Endothelial cell of umbilical vein (primary cell): Measurements from ENCODE around the gene SMIM14. TPM values are rescaled to one million over a fixed set of nuclear protein-coding genes. Genes with fewer than 3 reads are reported as not detected.
"Not testable (repeated sequence)": the region's sequence is repeated elsewhere in the genome, so short reads cannot be mapped to it uniquely, and the experiment has no call there.

Experiments
- BruUV-seq: library from RNA; stranded (reverse); fragments of 400-500 nt; replicated peaks from 2 replicates; lab custom pipeline; 2021; lab: Mats Ljungman, UMichigan
- CTCF ChIA-PET: fragments of 300-600, 350-600 bp; sonication (Branson Sonifier 250); formaldehyde crosslinking; loops from one replicate; lab custom pipeline; 2021; ENCODE audit warnings: antibody characterized with exemption, inconsistent platforms; lab: Charles Lee
- POLR2A ChIA-PET: fragments of 300-600, 350-600 bp; sonication (Branson Sonifier 250); formaldehyde crosslinking; loops from one replicate; lab custom pipeline; 2021; ENCODE audit warnings: antibody characterized with exemption, inconsistent platforms; lab: Charles Lee
- DNase-seq: peaks from one replicate; pipeline ENCODE4 v3.0.0-alpha.2; 2011; ENCODE audit warnings: low read depth, low spot score
- FAIRE-seq: peaks from 2 replicates; lab custom pipeline; 2011; peaks lifted over from hg19 to GRCh38; lab: Jason Lieb, UNC
- H2AFZ ChIP-seq: 2 replicates; pipeline ENCODE4 v1.6.0; 2012; ENCODE audit warnings: low read depth, low read length, control low read depth, inconsistent platforms
- H3K27ac ChIP-seq: 2 replicates; pipeline ENCODE4 v1.5.1; 2011; ENCODE audit warnings: low read depth, mild to moderate bottlenecking, control low read depth, low read length, moderate library complexity; ENCODE audit not compliant: insufficient read depth
- H3K27me3 ChIP-seq, 2 experiments: 2 replicates each; pipeline versions ENCODE4 v1.6.0 to v1.6.1; 2011; ENCODE audit warnings: low read length in 2 of 2, mixed read lengths in 1 of 2; ENCODE audit not compliant: control insufficient read depth in 2 of 2, insufficient read depth in 2 of 2
- H3K36me3 ChIP-seq, 2 experiments: 2 replicates in 1 of 2; 3 replicates in 1 of 2; pipeline ENCODE4 v1.5.1; 2011; ENCODE audit warnings: low read length in 2 of 2, mild to moderate bottlenecking in 1 of 2, moderate library complexity in 1 of 2; ENCODE audit not compliant: control insufficient read depth in 2 of 2, insufficient read depth in 2 of 2; ENCODE audit errors: extremely low read depth in 1 of 2
- H3K4me1 ChIP-seq: 3 replicates; pipeline ENCODE4 v1.5.1; 2011; ENCODE audit warnings: mild to moderate bottlenecking, low read length; ENCODE audit not compliant: control insufficient read depth, insufficient read depth; ENCODE audit errors: extremely low read depth
- H3K4me2 ChIP-seq: 2 replicates; pipeline ENCODE4 v1.6.1; 2011; ENCODE audit warnings: low read length, control low read depth, mixed read lengths; ENCODE audit not compliant: insufficient read depth
- H3K4me3 ChIP-seq, 3 experiments: fragments of 200-600 bp in 1 of 3; sonication (generic), shearing (Covaris generic) in 1 of 3; replicated peaks in 1 of 3; 2 replicates each; pipeline ENCODE4 v1.5.1; 2011 to 2016; ENCODE audit warnings: control low read depth in 3 of 3, low read length in 3 of 3, mild to moderate bottlenecking in 2 of 3, inconsistent platforms in 1 of 3, low read depth in 1 of 3, moderate library complexity in 1 of 3; ENCODE audit not compliant: insufficient read depth in 1 of 3
- H3K79me2 ChIP-seq: 2 replicates; pipeline ENCODE4 v1.6.0; 2012; ENCODE audit warnings: low read length, inconsistent platforms; ENCODE audit not compliant: control insufficient read depth, insufficient read depth
- H3K9ac ChIP-seq: replicated peaks from 2 replicates; pipeline ENCODE3; 2011; ENCODE audit warnings: low read length, control low read depth; ENCODE audit not compliant: insufficient read depth; ENCODE audit errors: extremely low read depth
- H3K9me1 ChIP-seq: replicated peaks from 3 replicates; pipeline ENCODE4 v1.6.0; 2011; ENCODE audit warnings: mild to moderate bottlenecking, low read length; ENCODE audit not compliant: control insufficient read depth, insufficient read depth; ENCODE audit errors: extremely low read depth
- H3K9me3 ChIP-seq: replicated peaks from 2 replicates; pipeline ENCODE4 v1.5.1; 2012; ENCODE audit warnings: low read length, inconsistent platforms; ENCODE audit not compliant: control insufficient read depth, insufficient read depth
- H4K20me1 ChIP-seq: replicated peaks from 2 replicates; pipeline ENCODE3; 2011; ENCODE audit warnings: mild to moderate bottlenecking, low read length; ENCODE audit not compliant: control insufficient read depth, insufficient read depth; ENCODE audit errors: extremely low read depth
- EZH2 ChIP-seq: IDR thresholded peaks from 2 replicates; pipeline ENCODE4 v1.6.1; 2012; ENCODE audit warnings: borderline replicate concordance, low read depth, mild to moderate bottlenecking, moderate library complexity, low read length, inconsistent platforms; ENCODE audit not compliant: severe bottlenecking
- FOS ChIP-seq: IDR thresholded peaks from 2 replicates; pipeline ENCODE4 v1.6.1; 2011; ENCODE audit warnings: mild to moderate bottlenecking, low read length, moderate library complexity, borderline replicate concordance; ENCODE audit not compliant: insufficient read depth
- GATA2 ChIP-seq: IDR thresholded peaks from 2 replicates; pipeline ENCODE4 v1.7.0; 2011; ENCODE audit warnings: low read depth, mild to moderate bottlenecking, moderate library complexity, mixed read lengths, low read length; ENCODE audit not compliant: insufficient read length, insufficient read depth
- JUN ChIP-seq: IDR thresholded peaks from 2 replicates; pipeline ENCODE4 v1.6.1; 2011; ENCODE audit warnings: borderline replicate concordance, low read depth; ENCODE audit not compliant: insufficient read length, insufficient read depth
- MYC ChIP-seq: IDR thresholded peaks from one replicate; pipeline ENCODE4 v1.6.1; 2011; ENCODE audit warnings: mild to moderate bottlenecking, low read depth, low read length
- POLR2A ChIP-seq: IDR thresholded peaks from 2 replicates; pipeline ENCODE4 v1.6.1; 2012; ENCODE audit warnings: low read depth, mild to moderate bottlenecking, control low read depth, low read length
- POLR2AphosphoS5 ChIP-seq: IDR thresholded peaks from 2 replicates; pipeline ENCODE4 v1.6.1; 2012; ENCODE audit warnings: low read depth, mild to moderate bottlenecking, control low read depth, low read length, moderate library complexity; ENCODE audit not compliant: insufficient read depth
- dilution Hi-C: fragments of 300-500 bp; cut with MboI; formaldehyde crosslinking; loops from one replicate; pipeline ENCODE4 v1.15.0; 2019; ENCODE audit warnings: low sequenced_read_pairs; ENCODE audit not compliant: extremely low pct_ligation_motif_present
- intact Hi-C: fragments of 100-400 bp; cut with micrococcal nuclease; formaldehyde crosslinking; loops from one replicate; pipeline ENCODE4 v1.10.0; 2022
- polyA plus RNA-seq, 4 experiments: library from polyadenylated mRNA; depleted of rRNA in 3 of 4; stranded (reverse) in 3 of 4; unstranded in 1 of 4; fragments of >200 nt; gene quantifications; 2 replicates each; pipeline versions ENCODE4 v1.2.1 to v1.2.3, GENCODE V29; 2011 to 2012; ENCODE audit warnings: missing spikeins in 1 of 4
- total RNA-seq: library from RNA; stranded (reverse); gene quantifications from 2 replicates; pipeline ENCODE4 v1.2.3, GENCODE V29; 2021
- TF ChIP-seq, protein P1 (sequence below): IDR thresholded peaks from 2 replicates; pipeline ENCODE4 v1.6.1; 2011; ENCODE audit not compliant: insufficient read depth, insufficient read length
- TF ChIP-seq, protein P2 (sequence below), 2 donors: IDR thresholded peaks; 1 replicate in 1 of 2; 2 replicates in 1 of 2; pipeline ENCODE4 v1.5.1; 2011; ENCODE audit warnings: low read length in 2 of 2, mild to moderate bottlenecking in 2 of 2, moderate library complexity in 2 of 2, control low read depth in 1 of 2, inconsistent platforms in 1 of 2, low read depth in 1 of 2; ENCODE audit not compliant: insufficient read depth in 1 of 2; ENCODE audit errors: extremely low read depth in 1 of 2

The SMIM14 gene
- total and polyA plus RNA-seq, 2 donors (not counting 3 experiments of a cell fraction or from before 2014, with no cell fraction given) = 12.3 to 15.4 TPM

DNA sequence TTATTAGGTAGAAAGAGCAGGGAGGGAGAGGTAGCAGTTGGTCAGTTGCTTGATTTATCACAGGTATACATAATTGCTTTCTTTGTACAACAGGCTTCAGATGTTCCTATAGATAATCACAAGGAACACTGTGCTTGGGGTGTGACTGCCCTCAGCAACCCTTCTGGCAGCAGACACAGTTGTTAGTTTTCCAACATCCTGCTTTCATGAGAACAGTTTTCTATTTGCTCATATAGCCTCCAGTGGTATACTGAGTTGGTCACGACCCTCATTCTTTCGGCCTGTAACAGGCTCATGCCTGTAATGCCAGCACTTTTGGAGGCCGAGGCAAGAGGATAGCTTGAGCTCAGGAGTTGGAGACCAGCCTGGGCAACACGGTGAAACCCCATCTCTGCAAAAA is 94.6 kb downstream of the SMIM14 start:
- CTCF ChIA-PET, H2AFZ ChIP-seq, BruUV-seq, intact Hi-C loops, H3K27ac ChIP-seq, H3K9me3 ChIP-seq, H3K36me3 ChIP-seq, H3K4me2 ChIP-seq, H4K20me1 ChIP-seq, FAIRE-seq, H3K4me1 ChIP-seq, H3K79me2 ChIP-seq, H3K9me1 ChIP-seq, H3K4me3 ChIP-seq, DNase-seq, H3K9ac ChIP-seq, H3K27me3 ChIP-seq, dilution Hi-C loops: not testable (repeated sequence)
- POLR2A ChIA-PET = interaction anchor here (0.6 kb wide), 1 partner anchor 37 kb away, joined by 3 read pairs; no protein-coding TSS in a partner anchor

DNA sequence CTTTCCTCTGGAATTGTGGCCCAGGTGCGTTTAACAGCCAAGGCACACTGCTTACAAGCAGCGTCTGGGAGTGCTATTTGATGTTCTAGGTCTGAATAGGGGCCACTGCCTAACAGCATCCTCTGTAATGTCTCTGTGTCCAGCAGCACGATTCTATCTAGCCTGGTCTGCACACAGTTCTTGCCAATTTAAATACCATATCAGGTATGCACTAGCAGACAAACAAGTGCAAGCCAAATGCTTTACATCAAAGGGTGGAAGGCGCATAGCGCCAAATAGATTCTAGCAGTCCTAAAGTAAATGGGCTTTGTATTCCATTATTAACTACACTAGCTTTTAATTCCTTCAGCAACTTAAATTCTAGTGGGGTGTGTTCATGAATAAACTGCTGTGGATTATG is 95.6 kb downstream of the SMIM14 start:
- intact Hi-C loops = no loop called here
- Histone ChIP-seq H3K4me2 (no peak overlapping the region), H3K27ac (no peak overlapping the region), H2AFZ (no peak overlapping the region), H4K20me1 (no peaks in the 10 kb centered on the region), H3K27me3 (no peaks in the 10 kb centered on the region), H3K9me3 (no peaks in the 10 kb centered on the region), H3K9me1 (no peaks in the 10 kb centered on the region), H3K9ac (no peak overlapping the region), H3K36me3 (no peaks in the 10 kb centered on the region), H3K79me2 (no peaks in the 10 kb centered on the region), H3K4me3 (no peak overlapping the region), H3K4me1 (no peaks in the 10 kb centered on the region)
- DNase-seq (no peak), FAIRE-seq (no peak)
- dilution Hi-C loops = no loop called here
- POLR2A ChIA-PET = interaction anchor here (1.1 kb wide), 1 partner anchor 17 kb away, joined by 3 read pairs; no protein-coding TSS in a partner anchor
- TF ChIP-seq FOS = no peak
- TF ChIP-seq, protein P1, sequence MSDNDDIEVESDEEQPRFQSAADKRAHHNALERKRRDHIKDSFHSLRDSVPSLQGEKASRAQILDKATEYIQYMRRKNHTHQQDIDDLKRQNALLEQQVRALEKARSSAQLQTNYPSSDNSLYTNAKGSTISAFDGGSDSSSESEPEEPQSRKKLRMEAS = no peak
- no peak for TF ChIP-seq POLR2AphosphoS5
- TF ChIP-seq MYC = no peak
- TF ChIP-seq, protein P2, sequence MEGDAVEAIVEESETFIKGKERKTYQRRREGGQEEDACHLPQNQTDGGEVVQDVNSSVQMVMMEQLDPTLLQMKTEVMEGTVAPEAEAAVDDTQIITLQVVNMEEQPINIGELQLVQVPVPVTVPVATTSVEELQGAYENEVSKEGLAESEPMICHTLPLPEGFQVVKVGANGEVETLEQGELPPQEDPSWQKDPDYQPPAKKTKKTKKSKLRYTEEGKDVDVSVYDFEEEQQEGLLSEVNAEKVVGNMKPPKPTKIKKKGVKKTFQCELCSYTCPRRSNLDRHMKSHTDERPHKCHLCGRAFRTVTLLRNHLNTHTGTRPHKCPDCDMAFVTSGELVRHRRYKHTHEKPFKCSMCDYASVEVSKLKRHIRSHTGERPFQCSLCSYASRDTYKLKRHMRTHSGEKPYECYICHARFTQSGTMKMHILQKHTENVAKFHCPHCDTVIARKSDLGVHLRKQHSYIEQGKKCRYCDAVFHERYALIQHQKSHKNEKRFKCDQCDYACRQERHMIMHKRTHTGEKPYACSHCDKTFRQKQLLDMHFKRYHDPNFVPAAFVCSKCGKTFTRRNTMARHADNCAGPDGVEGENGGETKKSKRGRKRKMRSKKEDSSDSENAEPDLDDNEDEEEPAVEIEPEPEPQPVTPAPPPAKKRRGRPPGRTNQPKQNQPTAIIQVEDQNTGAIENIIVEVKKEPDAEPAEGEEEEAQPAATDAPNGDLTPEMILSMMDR (IDR thresholded peaks at IDR 0.05; ENCODE audit: extremely low read depth in 1 of 2, insufficient read depth in 1 of 2, low read depth in 1 of 2, low read length in 2 of 2) = no peak
- no peak for TF ChIP-seq EZH2
- TF ChIP-seq POLR2A = no peak
- TF ChIP-seq JUN = no peak
- TF ChIP-seq GATA2 = no peak
- no TSS peak for BruUV-seq
- CTCF ChIA-PET = interaction anchor here (1.2 kb wide), 2 partner anchors 9 to 18 kb away, joined by 3 to 5 read pairs; no protein-coding TSS in a partner anchor
